ENCODE measurements around the gene FAM9C.

FAM9C gene

DNA sequence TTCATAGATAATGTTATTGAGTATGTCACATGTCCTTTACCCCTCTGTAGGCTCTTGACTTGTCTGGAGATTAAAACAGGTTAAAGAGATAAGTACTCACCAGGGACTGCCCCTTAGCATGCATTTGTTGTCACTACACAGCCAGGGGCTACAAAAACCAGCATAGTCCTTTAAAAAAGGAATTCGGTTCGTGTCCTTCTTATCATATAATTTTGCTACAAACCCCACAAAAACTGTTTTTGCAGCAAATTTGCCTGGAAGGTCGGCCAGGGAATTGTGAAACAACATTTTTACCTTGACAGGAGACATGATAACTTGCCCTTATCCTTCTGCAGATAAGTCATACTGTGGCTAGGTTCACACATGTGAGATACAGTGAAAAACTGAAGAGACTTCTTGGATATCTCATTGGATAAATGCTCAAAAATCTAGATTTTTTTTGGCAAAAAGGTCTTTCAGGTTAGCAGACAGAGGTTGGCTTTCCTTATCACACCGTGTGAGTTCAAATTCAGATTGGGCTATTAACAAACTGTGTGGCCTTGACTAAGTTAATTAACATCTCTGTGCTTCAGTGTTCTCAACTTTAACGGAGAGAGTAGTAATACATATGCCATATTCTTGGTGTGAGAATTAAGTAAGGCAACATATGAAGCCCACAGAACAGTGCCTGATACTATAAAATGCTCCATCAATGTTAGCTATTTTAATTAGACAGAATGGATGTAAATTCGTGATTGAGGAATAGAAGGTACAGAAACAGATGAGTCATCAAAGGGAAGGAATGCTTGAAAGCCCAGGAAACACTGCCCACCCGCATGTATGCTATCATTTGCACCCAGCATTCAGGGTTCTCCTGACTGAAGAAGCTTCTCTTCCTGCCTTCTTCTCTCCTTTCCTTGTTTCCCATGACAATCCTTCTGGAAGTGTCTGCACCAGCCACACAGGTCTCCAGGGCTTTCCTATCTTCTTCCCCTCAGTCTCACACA lies 30.0 kb downstream of the FAM9C start:
- TF ChIP-seq, protein P1, sequence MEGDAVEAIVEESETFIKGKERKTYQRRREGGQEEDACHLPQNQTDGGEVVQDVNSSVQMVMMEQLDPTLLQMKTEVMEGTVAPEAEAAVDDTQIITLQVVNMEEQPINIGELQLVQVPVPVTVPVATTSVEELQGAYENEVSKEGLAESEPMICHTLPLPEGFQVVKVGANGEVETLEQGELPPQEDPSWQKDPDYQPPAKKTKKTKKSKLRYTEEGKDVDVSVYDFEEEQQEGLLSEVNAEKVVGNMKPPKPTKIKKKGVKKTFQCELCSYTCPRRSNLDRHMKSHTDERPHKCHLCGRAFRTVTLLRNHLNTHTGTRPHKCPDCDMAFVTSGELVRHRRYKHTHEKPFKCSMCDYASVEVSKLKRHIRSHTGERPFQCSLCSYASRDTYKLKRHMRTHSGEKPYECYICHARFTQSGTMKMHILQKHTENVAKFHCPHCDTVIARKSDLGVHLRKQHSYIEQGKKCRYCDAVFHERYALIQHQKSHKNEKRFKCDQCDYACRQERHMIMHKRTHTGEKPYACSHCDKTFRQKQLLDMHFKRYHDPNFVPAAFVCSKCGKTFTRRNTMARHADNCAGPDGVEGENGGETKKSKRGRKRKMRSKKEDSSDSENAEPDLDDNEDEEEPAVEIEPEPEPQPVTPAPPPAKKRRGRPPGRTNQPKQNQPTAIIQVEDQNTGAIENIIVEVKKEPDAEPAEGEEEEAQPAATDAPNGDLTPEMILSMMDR (IDR thresholded peaks at IDR 0.05; ENCODE audit: extremely low read depth, insufficient read depth, missing control alignments): no peak
- in situ Hi-C loops (cut with MboI; ENCODE audit: low pct_unique_long_range_greater_than_20kb, low sequenced_read_pairs, unreplicated experiment): no loop called here
- no peak for DNase-seq (ENCODE audit: low spot score)

DNA sequence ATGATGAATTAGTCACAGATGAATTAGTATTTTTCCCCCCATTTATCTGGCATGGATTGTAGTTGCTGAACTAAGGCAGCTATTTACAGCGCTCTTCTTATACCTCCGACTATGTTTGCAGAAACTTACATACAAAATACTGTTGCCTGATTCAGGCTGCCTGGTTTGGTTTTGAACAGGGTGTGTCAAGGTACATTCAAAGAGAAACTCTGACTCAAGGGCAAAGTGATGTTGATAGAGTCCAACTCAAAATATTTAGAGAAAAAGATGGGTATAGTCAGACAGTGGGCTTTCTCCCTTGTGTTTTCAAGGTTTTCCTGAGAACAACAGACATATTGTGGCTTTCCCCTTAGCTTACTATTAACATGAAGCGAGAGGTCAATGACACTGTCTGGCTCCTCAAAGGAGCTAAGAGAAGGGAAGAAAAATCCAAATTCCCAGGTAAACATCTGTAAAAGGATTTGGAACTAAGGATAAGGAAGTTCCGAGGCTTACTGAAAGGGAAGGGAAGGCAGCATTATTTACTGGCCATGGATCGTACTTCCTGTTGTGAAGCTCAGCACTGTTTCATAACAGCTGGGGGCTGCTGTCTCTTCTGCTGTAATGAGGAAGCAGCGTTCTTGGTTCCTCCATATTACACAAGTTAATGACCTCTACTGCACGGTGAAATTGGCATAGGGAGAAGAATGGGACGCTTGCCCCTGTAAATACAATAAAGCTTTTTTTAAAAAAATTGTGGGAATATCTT lies 30.9 kb downstream of the FAM9C start:
- in situ Hi-C loops (cut with MboI; ENCODE audit: low pct_unique_long_range_greater_than_20kb, low sequenced_read_pairs, unreplicated experiment): no loop called here
- peak; percentile 43 for DNase-seq (ENCODE audit: low spot score)
- TF ChIP-seq, protein P1 (IDR thresholded peaks at IDR 0.05; ENCODE audit: extremely low read depth, insufficient read depth, missing control alignments): no peak

DNA sequence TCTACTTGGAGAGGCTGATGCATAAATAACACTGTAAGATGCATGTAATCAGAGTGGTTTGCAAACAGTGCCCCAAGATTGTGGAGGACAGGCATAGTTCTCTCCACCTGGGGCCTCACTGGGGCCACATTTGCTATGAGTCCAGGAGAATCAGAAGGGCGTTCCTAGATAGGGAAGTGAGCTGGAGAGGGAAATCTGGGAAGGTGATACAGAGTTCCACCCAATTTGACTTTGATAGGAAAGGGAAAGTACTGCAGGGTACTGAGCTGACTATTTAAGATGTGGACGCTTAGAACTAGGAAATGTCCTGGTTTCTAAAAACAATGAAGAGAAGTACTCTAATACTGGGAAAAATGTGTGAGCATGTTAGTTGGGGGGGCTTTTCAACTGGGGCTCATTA lies 33.9 kb downstream of the FAM9C start:
- no peak for DNase-seq (ENCODE audit: low spot score)
- in situ Hi-C loops (cut with MboI; ENCODE audit: low pct_unique_long_range_greater_than_20kb, low sequenced_read_pairs, unreplicated experiment): no loop called here
- TF ChIP-seq, protein P1 (IDR thresholded peaks at IDR 0.05; ENCODE audit: extremely low read depth, insufficient read depth, missing control alignments): no peak

DNA sequence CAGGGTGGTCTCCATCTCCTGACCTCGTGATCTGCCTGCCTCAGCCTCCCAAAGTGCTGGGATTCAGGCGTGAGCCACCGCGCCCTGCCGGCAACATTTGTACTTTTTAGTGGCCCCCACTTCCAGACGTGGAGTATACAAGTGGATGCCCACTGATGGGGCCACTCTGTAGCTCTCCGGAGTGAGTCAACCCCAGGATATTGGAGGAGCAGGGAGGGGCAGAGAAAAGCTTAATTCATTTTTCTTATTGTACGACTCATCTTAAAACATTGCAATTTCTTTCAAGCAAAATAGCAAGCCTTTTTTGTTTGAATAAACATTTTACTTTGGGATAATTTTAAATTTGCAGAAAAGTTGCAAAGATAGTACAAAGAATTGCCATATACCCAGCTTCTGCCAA lies 34.6 kb downstream of the FAM9C start:
- DNase-seq (ENCODE audit: low spot score): no peak
- in situ Hi-C loops (cut with MboI; ENCODE audit: low pct_unique_long_range_greater_than_20kb, low sequenced_read_pairs, unreplicated experiment): loop anchor here (10.0 kb wide), 1 partner anchor 75 kb away; no protein-coding TSS in a partner anchor
- TF ChIP-seq, protein P1 (IDR thresholded peaks at IDR 0.05; ENCODE audit: extremely low read depth, insufficient read depth, missing control alignments): no peak

DNA sequence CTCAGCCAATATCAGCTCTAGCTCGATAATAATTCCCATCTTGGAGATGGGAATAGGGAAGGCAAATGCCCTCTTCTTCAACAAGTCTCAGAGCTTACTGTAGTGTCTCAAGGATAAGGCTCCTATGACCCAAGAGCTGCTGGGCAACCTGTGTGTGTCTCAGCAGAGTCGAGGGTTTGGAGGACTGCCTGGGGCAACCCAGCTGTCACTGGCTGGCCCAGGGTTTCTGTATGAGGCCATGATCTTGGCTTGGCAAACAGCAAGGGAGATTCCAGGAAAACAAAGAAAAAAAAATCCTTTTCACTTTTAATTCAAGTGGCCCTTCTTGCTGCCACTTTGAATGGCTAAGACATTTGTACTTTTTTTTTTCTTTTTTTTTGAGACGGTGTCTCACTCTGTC lies 35.1 kb downstream of the FAM9C start:
- DNase-seq (ENCODE audit: low spot score): no peak
- in situ Hi-C loops (cut with MboI; ENCODE audit: low pct_unique_long_range_greater_than_20kb, low sequenced_read_pairs, unreplicated experiment): loop anchor here (10.0 kb wide), 1 partner anchor 76 kb away; no protein-coding TSS in a partner anchor
- TF ChIP-seq, protein P1 (IDR thresholded peaks at IDR 0.05; ENCODE audit: extremely low read depth, insufficient read depth, missing control alignments): no peak

DNA sequence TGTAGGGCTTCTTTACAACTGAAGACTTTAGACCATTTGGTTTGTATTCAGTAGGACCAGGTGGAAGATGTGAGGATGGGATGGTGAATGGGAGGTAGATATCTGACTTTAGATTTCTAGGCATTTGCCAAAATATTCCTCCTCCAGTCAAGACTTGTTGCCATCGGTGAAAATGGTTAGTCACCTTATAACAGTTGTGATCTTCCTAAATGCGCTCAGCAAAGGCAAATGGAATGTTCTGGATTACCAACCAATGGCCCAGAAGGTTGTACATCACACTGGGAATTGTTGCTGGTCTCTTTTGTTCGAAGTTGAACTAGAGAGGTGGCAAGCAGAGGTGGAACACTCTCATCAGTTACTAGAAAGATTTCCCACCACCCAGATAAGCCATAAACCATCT lies 35.6 kb downstream of the FAM9C start:
- in situ Hi-C loops (cut with MboI; ENCODE audit: low pct_unique_long_range_greater_than_20kb, low sequenced_read_pairs, unreplicated experiment): loop anchor here (10.0 kb wide), 1 partner anchor 76 kb away; no protein-coding TSS in a partner anchor
- DNase-seq (ENCODE audit: low spot score): no peak
- TF ChIP-seq, protein P1 (IDR thresholded peaks at IDR 0.05; ENCODE audit: extremely low read depth, insufficient read depth, missing control alignments): no peak

Measured in GM13977 (cell line).